IMR-90 (cell line): ENCODE results near the gene CDC73. TPM values are rescaled to one million over a fixed set of nuclear protein-coding genes. Genes with fewer than 3 reads are reported as not detected.

ENCODE experiments used
- ATAC-seq: fragments of 200-7000 bp; cut with Tn5 transposase; 2 replicates; pipeline ENCODE4 v1.9.1; 2020; ENCODE audit warnings: low read depth, mild to moderate bottlenecking, moderate library complexity
- BruUV-seq: library from RNA; stranded (reverse); fragments of 400-500 nt; replicated peaks from 2 replicates; lab custom pipeline; 2021; lab: Mats Ljungman, UMichigan
- CTCF ChIA-PET: fragments of 300-600 bp; formaldehyde crosslinking; extraction: SDS; loops from one replicate; lab custom pipeline; 2021; ENCODE audit warnings: antibody characterized with exemption; lab: Yijun Ruan, JAX
- POLR2A ChIA-PET: fragments of 300-600 bp; sonication (Branson Sonifier 250); formaldehyde crosslinking; loops from one replicate; lab custom pipeline; 2022; ENCODE audit warnings: antibody characterized with exemption; ENCODE audit not compliant: unreplicated experiment; lab: Charles Lee
- DNase-seq: peaks from one replicate; pipeline ENCODE4 v3.0.0; 2013
- H2AFZ ChIP-seq: replicated peaks from 2 replicates; pipeline ENCODE3; 2013; ENCODE audit warnings: low read length, mild to moderate bottlenecking; ENCODE audit not compliant: poor library complexity
- H2AK5ac ChIP-seq: 2 replicates; pipeline ENCODE4 v1.6.1; 2013; ENCODE audit warnings: low read depth, low read length, inconsistent platforms
- H2AK9ac ChIP-seq: replicated peaks from 2 replicates; pipeline ENCODE3; 2013; ENCODE audit warnings: mild to moderate bottlenecking, low read depth, low read length, moderate library complexity; ENCODE audit not compliant: poor library complexity
- H2BK120ac ChIP-seq: 2 replicates; pipeline ENCODE4 v1.6.1; 2013; ENCODE audit warnings: low read depth, low read length, inconsistent platforms
- H2BK15ac ChIP-seq: 3 replicates; pipeline ENCODE4 v1.6.1; 2013; ENCODE audit warnings: low read depth, low read length, inconsistent platforms
- H2BK20ac ChIP-seq: 2 replicates; pipeline ENCODE4 v1.6.1; 2013; ENCODE audit warnings: low read depth, mild to moderate bottlenecking, inconsistent platforms, low read length, moderate library complexity
- H2BK5ac ChIP-seq: 2 replicates; pipeline ENCODE4 v1.6.1; 2013; ENCODE audit warnings: mild to moderate bottlenecking, low read depth, low read length, inconsistent platforms; ENCODE audit not compliant: poor library complexity, severe bottlenecking
- H3K14ac ChIP-seq: replicated peaks from 2 replicates; pipeline ENCODE4 v1.6.1; 2013; ENCODE audit warnings: low read depth, low read length, inconsistent platforms
- H3K18ac ChIP-seq: 2 replicates; pipeline ENCODE4 v1.6.1; 2013; ENCODE audit warnings: low read depth, low read length, control low read depth
- H3K23ac ChIP-seq: 2 replicates; pipeline ENCODE4 v1.6.1; 2013; ENCODE audit warnings: low read depth, low read length, inconsistent platforms
- H3K27ac ChIP-seq: 2 replicates; pipeline ENCODE4 v1.5.1; 2013; ENCODE audit warnings: mild to moderate bottlenecking, control low read depth, low read length; ENCODE audit not compliant: insufficient read depth
- H3K27me3 ChIP-seq: 2 replicates; pipeline ENCODE4 v1.6.1; 2013; ENCODE audit warnings: low read length; ENCODE audit not compliant: control insufficient read depth, insufficient read depth
- H3K36me3 ChIP-seq: 2 replicates; pipeline ENCODE4 v1.6.1; 2013; ENCODE audit warnings: low read length, mixed read lengths; ENCODE audit not compliant: control insufficient read depth, insufficient read depth
- H3K4ac ChIP-seq: 2 replicates; pipeline ENCODE4 v1.6.1; 2013; ENCODE audit warnings: low read depth, low read length, inconsistent platforms
- H3K4me1 ChIP-seq: 2 replicates; pipeline ENCODE4 v1.6.1; 2013; ENCODE audit warnings: low read length, mixed read lengths; ENCODE audit not compliant: control insufficient read depth, insufficient read depth
- H3K4me2 ChIP-seq: 2 replicates; pipeline ENCODE4 v1.6.1; 2013; ENCODE audit warnings: low read depth, mild to moderate bottlenecking, control low read depth, low read length, moderate library complexity
- H3K4me3 ChIP-seq: 2 replicates; pipeline ENCODE4 v1.5.1; 2013; ENCODE audit warnings: low read depth, mild to moderate bottlenecking, control low read depth, low read length, moderate library complexity; ENCODE audit not compliant: insufficient read depth
- H3K56ac ChIP-seq: 2 replicates; pipeline ENCODE4 v1.6.1; 2013; ENCODE audit warnings: low read length, inconsistent platforms; ENCODE audit not compliant: insufficient read depth; ENCODE audit errors: extremely low read depth
- H3K79me1 ChIP-seq, 2 experiments: 2 replicates each; pipeline ENCODE4 v1.6.1; 2013; ENCODE audit warnings: low read length in 2 of 2, inconsistent platforms in 1 of 2, low read depth in 1 of 2
- H3K9ac ChIP-seq: 2 replicates; pipeline ENCODE4 v1.6.1; 2013; ENCODE audit warnings: low read depth, low read length, control low read depth
- H3K9me1 ChIP-seq: 2 replicates; pipeline ENCODE4 v1.6.1; 2013; ENCODE audit warnings: low read length, inconsistent platforms; ENCODE audit not compliant: insufficient read depth
- H3K9me3 ChIP-seq: 2 replicates; pipeline ENCODE4 v1.6.1; 2013; ENCODE audit warnings: low read length; ENCODE audit not compliant: control insufficient read depth, insufficient read depth
- H4K20me1 ChIP-seq: 2 replicates; pipeline ENCODE4 v1.6.1; 2013; ENCODE audit warnings: low read length, inconsistent platforms; ENCODE audit not compliant: insufficient read depth
- H4K5ac ChIP-seq: 2 replicates; pipeline ENCODE4 v1.6.1; 2013; ENCODE audit warnings: mild to moderate bottlenecking, low read depth, low read length, control low read depth
- H4K8ac ChIP-seq, 2 experiments: 2 replicates each; pipeline ENCODE4 v1.6.1; 2013; ENCODE audit warnings: low read depth in 2 of 2, low read length in 2 of 2, control low read depth in 1 of 2, inconsistent platforms in 1 of 2
- H4K91ac ChIP-seq: 2 replicates; pipeline ENCODE4 v1.6.1; 2013; ENCODE audit warnings: low read depth, low read length, inconsistent platforms; ENCODE audit not compliant: insufficient read depth
- CEBPB ChIP-seq: IDR thresholded peaks from 2 replicates; pipeline ENCODE4 v1.6.1; 2012; ENCODE audit warnings: low read depth, low read length, improper control_type of control experiment
- CHD1 ChIP-seq: IDR thresholded peaks from 2 replicates; pipeline ENCODE4 v1.6.1; 2012; ENCODE audit warnings: low read depth, low read length, improper control_type of control experiment
- FOS ChIP-seq: fragments of 150-350 bp; IDR thresholded peaks from 2 replicates; pipeline ENCODE4 v1.6.1; 2016; ENCODE audit warnings: low read depth, low read length
- MAZ ChIP-seq: IDR thresholded peaks from 2 replicates; pipeline ENCODE4 v1.6.1; 2012; ENCODE audit warnings: low read depth, mild to moderate bottlenecking, low read length, improper control_type of control experiment, moderate library complexity, borderline replicate concordance
- MXI1 ChIP-seq: IDR thresholded peaks from 2 replicates; pipeline ENCODE4 v1.6.1; 2012; ENCODE audit warnings: low read depth, mild to moderate bottlenecking, low read length, moderate library complexity, borderline replicate concordance
- NFE2L2 ChIP-seq: fragments of 150-350 bp; IDR thresholded peaks from 2 replicates; pipeline ENCODE4 v1.6.1; 2016; ENCODE audit warnings: low read depth, mild to moderate bottlenecking, low read length
- POLR2A ChIP-seq: IDR thresholded peaks from 2 replicates; pipeline ENCODE4 v1.6.1; 2012; ENCODE audit warnings: mild to moderate bottlenecking, low read depth, low read length
- RCOR1 ChIP-seq: IDR thresholded peaks from 2 replicates; pipeline ENCODE4 v1.6.1; 2012; ENCODE audit warnings: mild to moderate bottlenecking, low read length, improper control_type of control experiment; ENCODE audit not compliant: insufficient replicate concordance
- RFX5 ChIP-seq: IDR thresholded peaks from 2 replicates; pipeline ENCODE4 v1.8.0; 2012; ENCODE audit warnings: low read depth, mild to moderate bottlenecking, low read length, moderate library complexity
- SMC3 ChIP-seq: fragments of 150-350 bp; IDR thresholded peaks from 2 replicates; pipeline ENCODE4 v1.6.1; 2016; ENCODE audit warnings: low read depth, mild to moderate bottlenecking, antibody characterized with exemption, low read length, moderate library complexity
- USF2 ChIP-seq: fragments of 150-350 bp; IDR thresholded peaks from 2 replicates; pipeline ENCODE4 v1.6.1; 2017; ENCODE audit warnings: mild to moderate bottlenecking, antibody characterized with exemption, low read length, low read depth
- WGBS, 2 experiments: methylation state at CpG; one replicate each; pipeline versions ENCODE4 v1.1.5 to v1.1.7; 2013; ENCODE audit warnings: missing lambda C conversion rate in 2 of 2; ENCODE audit not compliant: insufficient read length in 1 of 2; ENCODE audit errors: extremely low coverage in 2 of 2; 5-methylcytosine and 5-hydroxymethylcytosine counted together
- dilution Hi-C: fragments of 300-500 bp; cut with HindIII; formaldehyde crosslinking; loops from one replicate; pipeline ENCODE4 v1.14.3; 2018; ENCODE audit warnings: low sequenced_read_pairs; ENCODE audit not compliant: unreplicated experiment
- in situ Hi-C: fragments of 300-500 bp; cut with MboI; formaldehyde crosslinking; loops from 3 replicates; pipeline ENCODE4 v1.14.3; 2019; ENCODE audit warnings: low sequenced_read_pairs, inconsistent platforms, mixed read lengths
- intact Hi-C: fragments of 100-400 bp; cut with micrococcal nuclease; formaldehyde crosslinking; loops from 2 replicates; pipeline ENCODE4 v1.10.0; 2022
- polyA plus RNA-seq, 3 experiments: library from polyadenylated mRNA; depleted of rRNA; stranded (reverse); fragments of >200 nt; gene quantifications; 2 replicates each; pipeline ENCODE4 v1.2.3, GENCODE V29; 2012; ENCODE audit warnings: low replicate concordance in 1 of 3
- total RNA-seq: library from RNA; depleted of rRNA; stranded (reverse); fragments of >200 nt; gene quantifications from 2 replicates; pipeline ENCODE4 v1.2.3, GENCODE V29; 2012

CDC73 gene
- total and polyA plus RNA-seq, 2 of the 4 experiments (the other 2 are of a cell fraction), result 22.1 to 29.6 TPM

DNA sequence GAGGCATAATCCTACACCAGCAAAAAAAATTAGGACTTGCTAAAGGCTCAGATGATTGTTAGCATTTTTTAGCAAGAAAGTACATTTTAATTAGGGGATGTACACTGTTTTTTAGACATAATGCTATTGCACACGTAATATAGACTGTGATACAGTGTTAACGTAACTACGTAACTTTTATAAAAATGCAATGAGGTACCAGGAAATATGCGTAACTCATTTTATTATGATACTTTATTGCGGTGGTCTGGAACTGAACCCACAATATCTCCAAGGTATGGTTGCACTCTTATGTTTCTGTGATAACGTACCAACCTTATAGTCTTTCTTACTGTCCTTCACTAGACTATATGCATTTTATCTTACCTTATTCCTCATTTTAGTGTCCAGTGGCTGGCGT lies 127.4 kb downstream of the CDC73 start:
- dilution Hi-C loops, result no loop called here
- H3K14ac ChIP-seq, result no peak overlapping the region
- no peak overlapping the region for H2BK20ac ChIP-seq
- no peak overlapping the region for H3K9ac ChIP-seq
- no peak overlapping the region for H2BK5ac ChIP-seq
- no peak overlapping the region for H4K5ac ChIP-seq
- no peak overlapping the region for H3K4me2 ChIP-seq
- no peak overlapping the region for H2AFZ ChIP-seq
- H3K4me3 ChIP-seq, result no peak overlapping the region
- H4K91ac ChIP-seq, result no peak overlapping the region
- H2BK15ac ChIP-seq, result no peak overlapping the region
- no peak overlapping the region for H2AK9ac ChIP-seq
- no peak overlapping the region for H3K56ac ChIP-seq
- H4K20me1 ChIP-seq, result no peaks in the 10 kb centered on the region
- BruUV-seq, result no TSS peak
- H2BK120ac ChIP-seq, result no peak overlapping the region
- H3K27me3 ChIP-seq, result no peaks in the 10 kb centered on the region
- intact Hi-C loops, result no loop called here
- H3K79me1 ChIP-seq, result peaks cover 3 to 8% of the 10 kb centered on the region in 2 experiments; a peak in 1 of 4 replicates
- ATAC-seq (no peak), DNase-seq (no peak)
- TF ChIP-seq POLR2A (no peak), NFE2L2 (no peak), FOS (no peak), CEBPB (no peak), RFX5 (no peak), SMC3 (no peak), CHD1 (no peak), MAZ (no peak), MXI1 (no peak), RCOR1 (no peak), USF2 (no peak)
- H4K8ac ChIP-seq, result no peak overlapping the region
- peaks cover 8% of the 10 kb centered on the region for H3K36me3 ChIP-seq
- no peak overlapping the region for H3K4ac ChIP-seq
- in situ Hi-C loops, result no loop called here
- no peak overlapping the region for H3K27ac ChIP-seq
- no peaks in the 10 kb centered on the region for H3K9me1 ChIP-seq
- ChIA-PET CTCF (no interaction called here), POLR2A (no interaction called here)
- no peaks in the 10 kb centered on the region for H3K4me1 ChIP-seq
- H2AK5ac ChIP-seq, result no peak overlapping the region
- 100% methylated on average over 3 of the region's 7 CpGs; no CpG with 5 or more reads in 1 of the 2 experiments for WGBS, 2 experiments
- no peak overlapping the region for H3K18ac ChIP-seq
- H3K9me3 ChIP-seq, result peaks cover 7% of the 10 kb centered on the region
- no peak overlapping the region for H3K23ac ChIP-seq
